NCI-H2081 (cell line): Measurements from ENCODE around the gene RBFOX2.
"Not testable (repeated sequence)": the region's sequence is repeated elsewhere in the genome, so short reads cannot be mapped to it uniquely, and the experiment has no call there.

Source experiments
- DNase-seq, 2 experiments: peaks; one replicate each; lab custom pipeline; 2025; lab: John Stamatoyannopoulos, UW

RBFOX2 gene

GRCh38 chr22:35821654-35822053, 207.0 kb downstream of the RBFOX2 start:
- no peak for DNase-seq

- no peak for DNase-seq
Measured at GRCh38 chr22:35819421-35819820, 209.2 kb downstream of the RBFOX2 start.

GRCh38 chr22:35818897-35819296, 209.7 kb downstream of the RBFOX2 start:
- DNase-seq, result no peak

- DNase-seq, result no peak
Measured at GRCh38 chr22:35812600-35812999, 216.0 kb downstream of the RBFOX2 start.

GRCh38 chr22:35811670-35812069, 217.0 kb downstream of the RBFOX2 start:
- no peak for DNase-seq

- DNase-seq, result no peak
Measured at GRCh38 chr22:35809816-35810215, 218.8 kb downstream of the RBFOX2 start.

- no peak for DNase-seq
Measured at GRCh38 chr22:35808377-35808776, 220.2 kb downstream of the RBFOX2 start.

- not testable (repeated sequence) for DNase-seq
Measured at GRCh38 chr22:35806668-35807067, 222.0 kb downstream of the RBFOX2 start.

- DNase-seq, result no peak
Measured at GRCh38 chr22:35805466-35805865, 223.2 kb downstream of the RBFOX2 start.

GRCh38 chr22:35804421-35804820, 224.2 kb downstream of the RBFOX2 start:
- DNase-seq, result no peak

- DNase-seq, result no peak
Measured at GRCh38 chr22:35802885-35803284, 225.7 kb downstream of the RBFOX2 start.

- DNase-seq, result not testable (repeated sequence)
Measured at GRCh38 chr22:35801301-35801700, 227.3 kb downstream of the RBFOX2 start.

- DNase-seq, result no peak
Measured at GRCh38 chr22:35799150-35799549, 229.5 kb downstream of the RBFOX2 start.

- no peak for DNase-seq
Measured at GRCh38 chr22:35797411-35797810, 231.2 kb downstream of the RBFOX2 start.

- DNase-seq, result no peak
Measured at GRCh38 chr22:35795476-35795875, 233.1 kb downstream of the RBFOX2 start.

GRCh38 chr22:35792506-35792905, 236.1 kb downstream of the RBFOX2 start:
- DNase-seq, result no peak

- DNase-seq, result not testable (repeated sequence)
Measured at GRCh38 chr22:35791788-35792187, 236.8 kb downstream of the RBFOX2 start.

- no peak for DNase-seq
Measured at GRCh38 chr22:35785181-35785923, 243.3 kb downstream of the RBFOX2 start.

GRCh38 chr22:35784633-35785032, 244.0 kb downstream of the RBFOX2 start:
- no peak for DNase-seq

GRCh38 chr22:35783943-35784614, 244.5 kb downstream of the RBFOX2 start:
- no peak for DNase-seq

- DNase-seq, result no peak
Measured at GRCh38 chr22:35782504-35782903, 246.1 kb downstream of the RBFOX2 start.

GRCh38 chr22:35781898-35782297, 246.7 kb downstream of the RBFOX2 start:
- no peak for DNase-seq

GRCh38 chr22:35777335-35777975, 251.2 kb downstream of the RBFOX2 start:
- DNase-seq, result no peak
